ENCODE measurements around the gene MSL2. TPM values are rescaled to one million over a fixed set of nuclear protein-coding genes. Genes with fewer than 3 reads are reported as not detected.
A peak's percentile ranks its signal among the peaks of the same experiment; 100 is the strongest.
"Not testable (repeated sequence)": the region's sequence is repeated elsewhere in the genome, so short reads cannot be mapped to it uniquely, and the experiment has no call there.

MSL2 gene
- total RNA-seq, 1 donor from 2014 or later = 59.4 TPM

DNA sequence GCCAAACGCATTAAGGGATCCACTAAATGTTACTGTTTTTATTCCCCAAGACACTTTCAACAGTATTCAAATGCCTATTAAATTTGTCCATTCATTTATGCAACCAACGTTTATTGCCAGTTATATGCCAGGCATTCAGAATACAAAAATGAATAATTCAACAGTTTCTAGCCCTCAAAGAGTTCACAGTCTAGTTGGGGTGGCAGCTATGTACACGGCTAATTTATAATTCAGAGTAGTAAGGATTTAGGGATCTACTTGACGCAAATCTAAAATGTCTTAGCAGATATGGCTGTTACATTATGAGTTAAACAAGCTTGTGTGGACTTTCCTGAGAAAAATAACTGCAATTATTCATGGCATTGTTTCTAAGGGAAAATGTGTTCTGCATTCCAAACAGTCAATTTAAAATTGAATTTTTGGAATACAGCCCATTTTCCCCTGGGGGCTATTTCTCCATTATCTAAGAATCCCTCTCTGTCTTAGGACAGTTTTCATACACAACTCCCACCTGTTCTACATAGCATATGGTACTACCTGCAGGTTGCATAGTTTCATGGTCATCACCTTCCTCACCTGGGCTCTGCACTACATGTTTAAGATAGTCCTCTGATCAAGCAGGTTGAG is 11.5 kb upstream of the MSL2 start:
- Mint-ChIP-seq H3K9me3 (no peaks in the 10 kb centered on the region), H3K36me3 (ENCODE audit: low read depth) (no peaks in the 10 kb centered on the region), H3K4me1 (no peaks in the 10 kb centered on the region), H3K4me3 (no peak overlapping the region), H3K27ac (no peak overlapping the region), H3K27me3 (peaks cover 5% of the 10 kb centered on the region)
- TF ChIP-seq, protein P1, sequence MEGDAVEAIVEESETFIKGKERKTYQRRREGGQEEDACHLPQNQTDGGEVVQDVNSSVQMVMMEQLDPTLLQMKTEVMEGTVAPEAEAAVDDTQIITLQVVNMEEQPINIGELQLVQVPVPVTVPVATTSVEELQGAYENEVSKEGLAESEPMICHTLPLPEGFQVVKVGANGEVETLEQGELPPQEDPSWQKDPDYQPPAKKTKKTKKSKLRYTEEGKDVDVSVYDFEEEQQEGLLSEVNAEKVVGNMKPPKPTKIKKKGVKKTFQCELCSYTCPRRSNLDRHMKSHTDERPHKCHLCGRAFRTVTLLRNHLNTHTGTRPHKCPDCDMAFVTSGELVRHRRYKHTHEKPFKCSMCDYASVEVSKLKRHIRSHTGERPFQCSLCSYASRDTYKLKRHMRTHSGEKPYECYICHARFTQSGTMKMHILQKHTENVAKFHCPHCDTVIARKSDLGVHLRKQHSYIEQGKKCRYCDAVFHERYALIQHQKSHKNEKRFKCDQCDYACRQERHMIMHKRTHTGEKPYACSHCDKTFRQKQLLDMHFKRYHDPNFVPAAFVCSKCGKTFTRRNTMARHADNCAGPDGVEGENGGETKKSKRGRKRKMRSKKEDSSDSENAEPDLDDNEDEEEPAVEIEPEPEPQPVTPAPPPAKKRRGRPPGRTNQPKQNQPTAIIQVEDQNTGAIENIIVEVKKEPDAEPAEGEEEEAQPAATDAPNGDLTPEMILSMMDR (IDR thresholded peaks at IDR 0.05) = no peak
- DNase-seq = no peak
- POLR2A ChIA-PET = no interaction called here
- intact Hi-C loops (cut with micrococcal nuclease) = no loop called here
- CTCF ChIA-PET = no interaction called here
- ATAC-seq (ENCODE audit: low read depth) = no peak

DNA sequence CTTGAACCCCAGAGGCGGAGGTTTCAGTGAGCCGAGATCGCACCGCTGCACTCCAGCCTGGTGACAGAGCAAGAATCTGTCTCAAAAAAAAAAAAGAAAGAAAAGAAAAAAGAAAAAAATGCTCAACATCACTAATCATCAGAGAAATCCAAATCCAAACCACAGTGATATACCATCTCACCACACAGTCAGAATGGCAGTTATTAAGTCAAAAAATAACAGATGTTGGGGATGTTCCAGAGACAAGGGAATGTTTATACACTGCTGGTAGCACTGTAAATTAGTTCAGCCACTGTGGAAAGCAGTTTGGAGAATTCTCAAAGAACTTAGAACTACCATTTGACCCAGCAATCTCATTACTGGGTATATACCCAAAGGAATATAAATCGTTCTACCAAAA is 3.1 kb upstream of the MSL2 start:
- H3K27me3 Mint-ChIP-seq; CTCF ChIA-PET; H3K27ac Mint-ChIP-seq; H3K9me3 Mint-ChIP-seq; DNase-seq; ATAC-seq (ENCODE audit: low read depth); H3K4me3 Mint-ChIP-seq: not testable (repeated sequence)
- peaks cover 21% of the 10 kb centered on the region for H3K4me1 Mint-ChIP-seq
- H3K36me3 Mint-ChIP-seq (ENCODE audit: low read depth) = peaks cover 24% of the 10 kb centered on the region
- POLR2A ChIA-PET = interaction anchor here (5.4 kb wide), 1 partner anchor 554 kb away, joined by 135 read pairs; the partner anchor contains the start of gene STAG1
- intact Hi-C loops (cut with micrococcal nuclease) = loop anchor here (5.0 kb wide), 1 partner anchor 133 kb away; no protein-coding TSS in a partner anchor

DNA sequence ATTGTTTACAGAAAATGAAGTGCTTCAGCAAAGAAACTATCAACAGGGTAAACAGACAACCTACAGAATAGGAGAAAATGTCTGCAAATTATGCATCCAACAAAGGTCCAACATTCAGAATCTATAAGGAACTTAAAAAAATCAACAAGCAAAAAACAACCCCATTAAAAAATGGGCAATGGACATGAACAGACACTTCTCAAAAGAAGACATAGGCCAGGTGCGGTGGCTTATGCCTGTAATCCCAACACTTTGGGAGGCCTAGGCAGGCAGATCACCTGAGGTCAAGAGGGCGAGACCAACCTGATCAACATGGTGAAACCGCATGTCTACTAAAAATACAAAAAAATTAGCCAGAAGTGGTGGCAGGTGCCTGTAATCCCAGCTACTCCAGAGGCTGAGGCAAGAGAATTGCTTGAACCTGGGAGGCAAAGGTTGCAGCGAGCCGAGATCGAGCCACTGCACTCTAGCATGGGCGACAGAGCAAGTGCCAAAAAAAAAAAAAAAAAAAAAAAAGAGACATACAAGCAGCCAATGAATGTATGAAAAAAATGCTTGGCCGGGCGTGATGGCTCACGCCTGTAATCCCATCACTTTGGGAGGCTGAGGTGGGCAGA is 2.4 kb upstream of the MSL2 start:
- CTCF ChIA-PET = interaction anchor here (0.6 to 1.3 kb wide), 2 partner anchors 52 to 554 kb away, joined by 3 to 9 read pairs; partner anchors contain the start of genes PCCB and STAG1
- H3K27ac Mint-ChIP-seq = peak overlapping the region; percentile 94
- H3K36me3 Mint-ChIP-seq (ENCODE audit: low read depth) = peaks cover 29% of the 10 kb centered on the region
- DNase-seq; H3K9me3 Mint-ChIP-seq; H3K4me3 Mint-ChIP-seq; ATAC-seq (ENCODE audit: low read depth); H3K27me3 Mint-ChIP-seq: not testable (repeated sequence)
- H3K4me1 Mint-ChIP-seq = peaks cover 27% of the 10 kb centered on the region
- POLR2A ChIA-PET = interaction anchor here (0.5 to 5.4 kb wide), 5 partner anchors 9 to 662 kb away, joined by 3 to 135 read pairs (median 56); partner anchors contain the start of genes NCK1 and STAG1
- intact Hi-C loops (cut with micrococcal nuclease) = loop anchor here (5.0 kb wide), 1 partner anchor 134 kb away; no protein-coding TSS in a partner anchor

DNA sequence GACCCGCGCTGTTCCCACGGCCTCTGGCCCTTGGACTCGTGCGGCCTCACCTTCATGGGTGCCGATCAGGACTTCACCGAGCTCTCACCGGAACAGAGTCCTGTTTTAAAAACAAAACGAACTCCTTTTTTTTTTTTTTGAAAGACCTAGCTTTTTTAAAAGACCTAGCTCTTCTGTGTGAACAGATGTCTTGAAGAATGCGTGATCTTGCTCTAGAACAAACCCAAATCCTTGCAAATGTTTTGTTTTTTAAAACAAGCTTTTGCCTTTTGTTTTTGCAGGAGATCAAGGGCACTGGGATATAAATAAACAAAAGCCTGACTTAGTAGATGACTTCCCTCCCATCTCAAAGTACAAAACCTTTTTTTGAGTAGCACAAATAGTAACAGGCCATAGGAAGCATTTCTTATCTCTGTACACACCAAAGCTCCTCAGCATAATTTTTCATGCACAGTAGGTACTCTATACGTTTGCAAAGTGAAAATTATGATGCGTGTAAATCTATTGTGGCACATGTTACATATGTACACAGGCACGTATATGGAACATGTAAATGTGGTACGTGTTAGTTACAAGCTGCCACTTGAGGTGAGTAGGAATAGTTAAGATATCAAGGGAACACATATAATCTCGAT is 1.1 kb upstream of the MSL2 start:
- H3K4me1 Mint-ChIP-seq = peaks cover 40% of the 10 kb centered on the region

DNA sequence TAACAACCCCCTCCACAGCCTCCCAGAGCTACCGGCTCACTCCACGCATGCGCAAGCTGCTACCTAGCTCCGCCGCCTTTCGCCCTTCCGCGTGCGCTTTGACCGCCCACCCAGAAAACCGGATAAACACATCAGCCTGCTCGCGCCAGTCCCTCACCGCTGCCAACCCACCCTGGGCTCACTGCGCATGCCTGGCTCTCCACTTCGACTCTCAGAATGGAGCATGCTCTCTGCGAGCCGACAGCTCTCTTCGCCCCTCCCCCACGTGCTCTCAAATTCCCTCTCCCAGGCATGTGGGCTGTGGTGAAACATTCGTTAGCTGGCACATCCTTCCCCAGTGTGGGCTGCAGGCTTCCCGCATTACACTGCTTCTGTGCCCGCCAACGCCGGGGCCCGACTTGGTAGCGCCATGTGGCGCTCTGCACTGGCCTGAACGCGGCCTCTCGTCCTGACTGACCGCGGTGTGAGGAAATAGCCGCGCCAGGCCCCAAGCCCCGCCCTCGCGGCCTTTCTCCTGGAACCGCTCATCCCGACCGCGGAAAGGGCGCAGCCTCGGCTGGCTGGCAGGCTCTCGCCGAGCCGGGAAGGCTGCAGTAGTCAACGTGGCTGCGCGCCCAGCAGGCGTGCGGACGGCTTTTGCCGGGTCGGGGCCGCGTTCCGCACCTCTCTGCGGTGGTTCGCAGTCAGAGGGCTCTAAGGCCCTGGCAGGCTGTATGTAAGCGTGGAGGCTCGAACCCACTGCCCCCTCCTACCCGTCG is 445 bp upstream of the MSL2 start:
- H3K27me3 Mint-ChIP-seq = no peaks in the 10 kb centered on the region
- H3K27ac Mint-ChIP-seq = peak overlapping the region; percentile 94
- H3K4me1 Mint-ChIP-seq = peaks cover 47% of the 10 kb centered on the region
- ATAC-seq (ENCODE audit: low read depth) (peak; percentile 75), DNase-seq (peak; percentile 95)
- no peaks in the 10 kb centered on the region for H3K9me3 Mint-ChIP-seq
- ChIA-PET POLR2A (interaction anchor here (0.6 to 5.4 kb wide), 25 partner anchors 12 to 1978 kb away, joined by 3 to 135 read pairs (median 5); partner anchors contain the start of genes ANAPC13, CEP63, NCK1 and PCCB), CTCF (interaction anchor here (0.6 to 1.8 kb wide), 4 partner anchors 118 to 817 kb away, joined by 3 to 17 read pairs (median 4); partner anchors contain the start of gene STAG1)
- H3K36me3 Mint-ChIP-seq (ENCODE audit: low read depth) = peaks cover 41% of the 10 kb centered on the region
- peak overlapping the region; percentile 99 for H3K4me3 Mint-ChIP-seq
- intact Hi-C loops (cut with micrococcal nuclease) = loop anchor here (1.0 to 5.0 kb wide), 8 partner anchors 44 to 1990 kb away; partner anchors contain the start of genes ARMC8, CEP63, NCK1 and PCCB
- TF ChIP-seq, protein P1 (IDR thresholded peaks at IDR 0.05) = no peak

More for the DNA sequence above, 1.1 kb upstream of the MSL2 start:
- DNase-seq (no peak), ATAC-seq (ENCODE audit: low read depth) (no peak)
- H3K27ac Mint-ChIP-seq = peak overlapping the region; percentile 94
- no peaks in the 10 kb centered on the region for H3K27me3 Mint-ChIP-seq
- TF ChIP-seq, protein P1 (IDR thresholded peaks at IDR 0.05) = no peak
- H3K4me3 Mint-ChIP-seq = peak overlapping the region; percentile 99
- H3K36me3 Mint-ChIP-seq (ENCODE audit: low read depth) = peaks cover 34% of the 10 kb centered on the region
- intact Hi-C loops (cut with micrococcal nuclease) = loop anchor here (2.0 to 5.0 kb wide), 4 partner anchors 44 to 1990 kb away; partner anchors contain the start of gene ARMC8
- H3K9me3 Mint-ChIP-seq = no peaks in the 10 kb centered on the region
- CTCF ChIA-PET = interaction anchor here (1.3 to 1.8 kb wide), 2 partner anchors 53 to 555 kb away, joined by 9 to 17 read pairs; partner anchors contain the start of genes PCCB and STAG1
- POLR2A ChIA-PET = interaction anchor here (0.6 to 5.4 kb wide), 12 partner anchors 12 to 1991 kb away, joined by 3 to 135 read pairs (median 7); partner anchors contain the start of genes ANAPC13, CEP63, NCK1 and PCCB

All from activated B cell treated with CpG ODN at 0.5 μM for 24 hours (primary cell).